Measurements from ENCODE around the gene AKAP14. TPM values are rescaled to one million over a fixed set of nuclear protein-coding genes. Genes with fewer than 3 reads are reported as not detected.

The AKAP14 gene
- total RNA-seq, 1 donor from 2014 or later, result not detected

Other genes starting within 250 kb of the AKAP14 start
- gene SEPTIN6, start 202.7 kb upstream of the AKAP14 start, total RNA-seq, result 6.6 TPM
- 0.51 TPM for gene SOWAHD, start 137.3 kb upstream of the AKAP14 start, total RNA-seq
- 1,035 TPM for gene RPL39, start 104.3 kb upstream of the AKAP14 start, total RNA-seq
- 3.3 TPM for gene UPF3B, start 42.9 kb upstream of the AKAP14 start, total RNA-seq
- gene RNF113A, start 24.2 kb upstream of the AKAP14 start, total RNA-seq, result 9.2 TPM
- 715 TPM for gene NDUFA1, start 24.1 kb upstream of the AKAP14 start, total RNA-seq
- gene NKAP, start 47.9 kb downstream of the AKAP14 start, total RNA-seq, result 3.6 TPM
- gene RHOXF2B, start 181.8 kb downstream of the AKAP14 start, total RNA-seq, result not detected
- not detected for gene RHOXF1, start 220.0 kb downstream of the AKAP14 start, total RNA-seq

Measured in Right ventricle myocardium superior (tissue), 1 donor.